HG02759 (cell line): Measurements from ENCODE around the gene KLHL24.
"Not testable (repeated sequence)": the region's sequence is repeated elsewhere in the genome, so short reads cannot be mapped to it uniquely, and the experiment has no call there.

Experiments
- ATAC-seq: cut with Tn5 transposase; IDR thresholded peaks from one replicate; pipeline ENCODE4 v1.9.1; 2021; ENCODE audit warnings: mild to moderate bottlenecking, moderate library complexity; ENCODE audit not compliant: unreplicated experiment

Gene KLHL24

GRCh38 chr3:183695569-183696364, 60.3 kb downstream of the KLHL24 start:
- ATAC-seq: no peak

GRCh38 chr3:183697123-183697609, 61.7 kb downstream of the KLHL24 start:
- ATAC-seq: no peak

GRCh38 chr3:183697610-183698317, 62.3 kb downstream of the KLHL24 start, which contains the start of gene YEATS2:
Gene YEATS2 (plus strand): TSS chr3:183697797. CDS start chr3:183715163, 17,366 bp downstream.
- ATAC-seq: peak; percentile 89

GRCh38 chr3:183698318-183698751, 62.9 kb downstream of the KLHL24 start:
- ATAC-seq: peak; percentile 16

GRCh38 chr3:183698756-183699155, 63.3 kb downstream of the KLHL24 start:
- ATAC-seq: no peak

GRCh38 chr3:183699238-183699947, 64.0 kb downstream of the KLHL24 start:
- ATAC-seq: no peak

GRCh38 chr3:183701744-183702143, 66.3 kb downstream of the KLHL24 start:
- ATAC-seq: no peak

- not testable (repeated sequence) for ATAC-seq
Observed at GRCh38 chr3:183703892-183704291, 68.5 kb downstream of the KLHL24 start.

- ATAC-seq: no peak
Observed at GRCh38 chr3:183710231-183710630, 74.8 kb downstream of the KLHL24 start.

- ATAC-seq: no peak
Observed at GRCh38 chr3:183711516-183711915, 76.1 kb downstream of the KLHL24 start.

GRCh38 chr3:183714622-183715021, 79.2 kb downstream of the KLHL24 start:
- ATAC-seq: no peak

- ATAC-seq: no peak
Observed at GRCh38 chr3:183718012-183718411, 82.6 kb downstream of the KLHL24 start.

GRCh38 chr3:183725387-183725786, 90.0 kb downstream of the KLHL24 start:
- no peak for ATAC-seq

GRCh38 chr3:183728204-183728603, 92.8 kb downstream of the KLHL24 start:
- ATAC-seq: no peak

- ATAC-seq: no peak
Observed at GRCh38 chr3:183730361-183730760, 94.9 kb downstream of the KLHL24 start.

- ATAC-seq: no peak
Observed at GRCh38 chr3:183731611-183732010, 96.2 kb downstream of the KLHL24 start.

- no peak for ATAC-seq
Observed at GRCh38 chr3:183733553-183733952, 98.1 kb downstream of the KLHL24 start.
